SIG-M5 treated with dmso at 0.1 percent for 504 hours (cell line): Measurements from ENCODE around the gene CCDC68.
"Not testable (repeated sequence)": the region's sequence is repeated elsewhere in the genome, so short reads cannot be mapped to it uniquely, and the experiment has no call there.

Experiments used
- DNase-seq: peaks from one replicate; lab custom pipeline; 2025; ENCODE audit not compliant: unreplicated experiment; lab: John Stamatoyannopoulos, UW

The CCDC68 gene

GRCh38 chr18:54878659-54879358 is 80.5 kb downstream of the CCDC68 start:
- no peak for DNase-seq

DNA sequence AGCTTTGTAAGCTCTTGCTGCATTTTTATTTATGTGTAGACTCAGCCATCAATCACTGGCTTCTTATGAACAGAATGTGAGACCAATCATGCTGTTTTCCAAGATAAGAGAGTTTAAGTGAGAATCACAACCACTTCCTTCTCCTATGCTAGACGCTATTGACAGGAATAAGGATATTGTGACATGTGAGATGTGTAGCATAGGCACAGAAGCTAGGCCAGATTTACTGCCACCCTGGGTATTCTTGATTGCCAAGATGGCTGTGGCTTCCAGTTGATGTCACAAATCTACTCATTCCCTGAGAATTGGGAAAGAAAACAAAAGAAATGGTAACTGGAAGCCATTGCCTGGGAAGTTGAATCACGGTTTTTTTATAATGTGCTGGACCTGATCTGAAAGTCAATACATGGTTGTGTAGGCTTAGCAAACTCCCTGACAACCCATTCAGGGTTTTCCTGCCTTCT is 81.1 kb downstream of the CCDC68 start:
- no peak for DNase-seq

- no peak for DNase-seq
Measured at GRCh38 chr18:54877076-54877475, 82.2 kb downstream of the CCDC68 start.

DNA sequence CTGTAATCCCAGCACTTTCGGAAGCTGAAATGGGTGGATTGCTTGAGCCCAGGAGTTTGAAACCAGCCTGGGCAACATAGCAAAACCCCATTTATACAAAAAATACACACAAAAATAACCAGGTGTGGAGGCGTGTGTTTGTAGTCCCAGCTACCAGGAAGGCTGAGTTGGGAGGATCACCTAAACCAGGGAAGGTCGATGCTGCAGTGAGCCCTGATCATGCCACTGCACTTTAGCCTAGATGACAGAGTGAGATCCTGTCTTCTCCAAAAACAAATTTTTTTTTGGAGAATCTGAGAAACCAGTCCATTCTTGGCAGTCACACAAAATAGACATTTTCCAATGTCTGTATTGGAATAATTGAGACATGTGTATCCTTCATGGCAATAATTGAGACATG is 84.2 kb downstream of the CCDC68 start:
- DNase-seq: no peak

DNA sequence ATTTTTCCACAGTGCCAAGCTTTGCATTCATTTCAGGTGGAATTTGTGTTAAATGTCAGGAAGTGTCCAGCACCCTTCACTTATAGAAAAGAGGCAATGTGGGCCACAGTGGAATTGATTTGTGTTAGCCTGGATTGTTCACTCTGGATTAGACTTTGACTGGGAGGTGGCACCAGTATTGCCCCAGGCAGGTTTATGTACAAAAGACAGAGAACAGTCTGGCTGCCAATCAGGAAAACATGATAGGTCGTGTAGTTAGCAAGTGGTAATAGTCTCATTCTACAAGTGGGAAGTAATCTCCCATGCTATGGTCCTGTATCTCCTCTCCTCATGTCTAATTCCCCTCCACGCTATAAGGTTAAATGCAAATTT is 85.4 kb downstream of the CCDC68 start:
- no peak for DNase-seq

DNA sequence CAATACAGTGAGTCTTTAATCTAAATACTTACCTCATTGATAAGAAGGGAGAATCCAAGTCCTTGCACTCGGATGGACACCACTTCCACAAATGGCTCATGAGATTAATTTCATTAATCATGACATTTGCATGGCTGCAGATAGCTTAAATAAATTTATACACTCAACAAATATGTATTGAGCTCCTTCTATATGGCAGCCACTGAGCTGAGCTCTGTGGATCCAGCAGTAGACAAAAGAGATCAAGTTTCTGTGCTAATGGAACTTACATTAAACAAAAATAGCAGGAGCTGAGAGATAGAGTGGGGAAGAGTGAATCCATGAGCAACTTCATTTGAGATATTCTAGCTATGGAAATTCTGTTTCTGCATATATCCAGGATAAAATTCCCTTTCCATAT is 86.6 kb downstream of the CCDC68 start:
- DNase-seq: no peak

GRCh38 chr18:54871231-54871630 is 88.0 kb downstream of the CCDC68 start:
- DNase-seq: no peak

- no peak for DNase-seq
Measured at GRCh38 chr18:54867131-54867530, 92.1 kb downstream of the CCDC68 start.

DNA sequence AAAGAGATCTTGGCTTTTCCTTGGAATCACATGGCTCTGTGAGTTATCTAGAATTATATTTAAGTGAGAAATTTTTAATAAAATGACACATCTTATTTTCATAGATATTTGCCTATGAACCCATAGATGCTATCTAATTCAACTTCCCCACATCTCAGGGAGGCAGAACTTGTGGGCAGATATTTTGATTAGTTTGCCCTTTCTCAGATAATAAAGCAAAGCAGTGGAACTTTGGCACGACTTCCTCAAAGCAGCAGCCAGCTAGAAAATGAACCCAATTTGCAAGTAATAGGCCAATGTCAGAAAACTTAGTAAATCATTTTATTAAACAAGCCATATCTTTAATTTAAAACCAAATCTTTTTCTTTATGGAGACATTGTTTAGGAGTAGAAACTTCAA is 98.3 kb downstream of the CCDC68 start:
- DNase-seq: no peak

GRCh38 chr18:54859667-54860421 is 99.4 kb downstream of the CCDC68 start:
- no peak for DNase-seq

GRCh38 chr18:54857499-54857898 is 101.8 kb downstream of the CCDC68 start:
- DNase-seq: no peak

DNA sequence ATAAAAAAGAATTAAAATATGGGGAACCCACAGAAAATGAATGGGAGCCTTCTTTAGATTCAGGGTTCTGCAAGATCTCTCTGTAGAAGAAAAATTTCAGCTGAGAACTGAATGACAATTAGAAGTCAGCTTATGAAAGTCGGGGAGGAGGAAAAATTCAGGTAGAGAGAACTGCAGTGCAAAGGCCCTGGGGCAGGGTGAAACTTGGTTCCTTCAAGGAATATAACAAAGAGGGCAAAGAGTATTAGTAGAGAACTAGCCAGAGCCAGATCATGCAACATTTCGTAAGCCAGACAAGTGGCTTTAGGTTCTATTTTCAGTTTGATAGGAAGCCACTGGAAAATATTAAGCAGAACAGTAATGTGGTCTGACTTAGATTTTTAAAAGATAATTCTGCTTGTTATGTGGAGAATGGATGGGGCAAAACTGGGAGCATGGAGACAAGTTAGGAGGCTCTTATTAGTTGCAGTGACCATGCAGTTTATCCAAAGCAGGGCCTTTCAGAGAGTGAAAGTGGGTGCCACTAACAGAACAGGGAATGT is 103.1 kb downstream of the CCDC68 start:
- no peak for DNase-seq

DNA sequence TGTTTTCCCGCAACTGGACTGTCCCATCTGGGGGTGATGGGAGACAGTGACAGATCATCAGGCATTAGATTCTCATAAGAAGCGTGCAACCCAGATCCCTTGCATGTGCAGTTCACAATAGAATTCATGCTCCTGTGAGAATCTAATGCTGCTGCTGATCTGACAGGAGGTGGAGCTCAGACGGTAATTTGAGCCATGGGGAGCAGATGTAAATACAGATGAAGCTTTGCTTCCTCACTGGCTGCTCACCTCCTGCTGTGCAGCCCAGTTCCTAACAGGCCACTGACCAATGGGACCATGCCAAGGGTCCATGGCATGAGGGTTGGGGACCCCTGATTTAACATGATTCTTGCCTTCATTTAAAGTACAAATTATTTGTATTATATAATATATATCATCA is 104.2 kb downstream of the CCDC68 start:
- not testable (repeated sequence) for DNase-seq

- DNase-seq: no peak
Measured at GRCh38 chr18:54852780-54853675, 106.2 kb downstream of the CCDC68 start.
